Measurements from ENCODE around the gene MBNL2.

The MBNL2 gene

GRCh38 chr13:97300871-97301270 lies 78.7 kb downstream of the MBNL2 start:
- no peaks in the 10 kb centered on the region for H3F3A ChIP-seq (ENCODE audit: insufficient read depth)
- no peak for TF ChIP-seq EZH2phosphoT487 (conservative IDR thresholded peaks at IDR 0.05; ENCODE audit: low read length)
- TF ChIP-seq CTCF (IDR thresholded peaks at IDR 0.05; ENCODE audit: insufficient read depth, low read length, poor library complexity, severe bottlenecking) = no peak
- H3K9me3 ChIP-seq (ENCODE audit: insufficient read depth, low read length) = no peaks in the 10 kb centered on the region
- H3K9ac ChIP-seq (ENCODE audit: low read length) = no peak overlapping the region
- H3K4me2 ChIP-seq (ENCODE audit: low read depth, low read length, poor library complexity, severe bottlenecking) = no peak overlapping the region
- H3K4me3 ChIP-seq (ENCODE audit: insufficient read depth, low read length, poor library complexity, severe bottlenecking) = no peak overlapping the region
- no peaks in the 10 kb centered on the region for H4K20me1 ChIP-seq (ENCODE audit: low read depth, low read length)
- H3K79me2 ChIP-seq (ENCODE audit: insufficient read depth, low read length) = no peaks in the 10 kb centered on the region
- no peaks in the 10 kb centered on the region for H3K36me3 ChIP-seq (ENCODE audit: low read length)
- H3K27me3 ChIP-seq (ENCODE audit: low read length) = no peaks in the 10 kb centered on the region
- no peaks in the 10 kb centered on the region for H3K9me2 ChIP-seq (replicated peaks; ENCODE audit: insufficient read depth, low read length)
- no peak overlapping the region for H3K27ac ChIP-seq (ENCODE audit: low read depth, low read length)
- no peak overlapping the region for H2AFZ ChIP-seq (ENCODE audit: low read depth, low read length, severe bottlenecking)

GRCh38 chr13:97301382-97302095 lies 79.4 kb downstream of the MBNL2 start:
- H2AFZ ChIP-seq (ENCODE audit: low read depth, low read length, severe bottlenecking) = no peak overlapping the region
- H3K9me3 ChIP-seq (ENCODE audit: insufficient read depth, low read length) = no peaks in the 10 kb centered on the region
- no peak for TF ChIP-seq CTCF (IDR thresholded peaks at IDR 0.05; ENCODE audit: insufficient read depth, low read length, poor library complexity, severe bottlenecking)
- TF ChIP-seq EZH2phosphoT487 (conservative IDR thresholded peaks at IDR 0.05; ENCODE audit: low read length) = no peak
- H3K4me3 ChIP-seq (ENCODE audit: insufficient read depth, low read length, poor library complexity, severe bottlenecking) = no peak overlapping the region
- H3K79me2 ChIP-seq (ENCODE audit: insufficient read depth, low read length) = no peaks in the 10 kb centered on the region
- H3K27ac ChIP-seq (ENCODE audit: low read depth, low read length) = no peak overlapping the region
- H3K9me2 ChIP-seq (replicated peaks; ENCODE audit: insufficient read depth, low read length) = no peaks in the 10 kb centered on the region
- H3F3A ChIP-seq (ENCODE audit: insufficient read depth) = no peaks in the 10 kb centered on the region
- no peak overlapping the region for H3K4me2 ChIP-seq (ENCODE audit: low read depth, low read length, poor library complexity, severe bottlenecking)
- H3K27me3 ChIP-seq (ENCODE audit: low read length) = no peaks in the 10 kb centered on the region
- H4K20me1 ChIP-seq (ENCODE audit: low read depth, low read length) = no peaks in the 10 kb centered on the region
- H3K9ac ChIP-seq (ENCODE audit: low read length) = no peak overlapping the region
- H3K36me3 ChIP-seq (ENCODE audit: low read length) = no peaks in the 10 kb centered on the region

GRCh38 chr13:97302611-97303010 lies 80.5 kb downstream of the MBNL2 start:
- Histone ChIP-seq H3K27ac (ENCODE audit: low read depth, low read length) (no peak overlapping the region), H3K4me3 (ENCODE audit: insufficient read depth, low read length, poor library complexity, severe bottlenecking) (no peak overlapping the region), H4K20me1 (ENCODE audit: low read depth, low read length) (no peaks in the 10 kb centered on the region), H3K9ac (ENCODE audit: low read length) (no peak overlapping the region), H3K9me3 (ENCODE audit: insufficient read depth, low read length) (no peaks in the 10 kb centered on the region), H3F3A (ENCODE audit: insufficient read depth) (no peaks in the 10 kb centered on the region), H2AFZ (ENCODE audit: low read depth, low read length, severe bottlenecking) (no peak overlapping the region), H3K4me2 (ENCODE audit: low read depth, low read length, poor library complexity, severe bottlenecking) (no peak overlapping the region), H3K9me2 (replicated peaks; ENCODE audit: insufficient read depth, low read length) (no peaks in the 10 kb centered on the region), H3K79me2 (ENCODE audit: insufficient read depth, low read length) (no peaks in the 10 kb centered on the region), H3K36me3 (ENCODE audit: low read length) (no peaks in the 10 kb centered on the region), H3K27me3 (ENCODE audit: low read length) (no peaks in the 10 kb centered on the region)
- TF ChIP-seq CTCF (IDR thresholded peaks at IDR 0.05; ENCODE audit: insufficient read depth, low read length, poor library complexity, severe bottlenecking) = no peak
